Liver (tissue), 9 donors: Measurements from ENCODE around the gene MAIP1. TPM values are rescaled to one million over a fixed set of nuclear protein-coding genes. Genes with fewer than 3 reads are reported as not detected.

Source experiments
- DNase-seq: peaks from one replicate; pipeline ENCODE4 v3.0.0-alpha.2; 2017; ENCODE audit warnings: low spot score
- H3K27ac ChIP-seq, 2 donors: one replicate each; pipeline ENCODE4 v1.7.0; 2013; ENCODE audit warnings: inconsistent platforms in 2 of 2, low read length in 2 of 2, control low read depth in 1 of 2, low read depth in 1 of 2, mild to moderate bottlenecking in 1 of 2
- H3K27me3 ChIP-seq, 4 donors: one replicate each; pipeline versions ENCODE4 v1.6.1 to v1.7.0; 2013; ENCODE audit warnings: low read length in 3 of 4, inconsistent platforms in 1 of 4, mild to moderate bottlenecking in 1 of 4, moderate library complexity in 1 of 4; ENCODE audit not compliant: control insufficient read depth in 4 of 4, insufficient read depth in 4 of 4
- H3K36me3 ChIP-seq, 4 donors: one replicate each; pipeline versions ENCODE4 v1.6.1 to v1.7.0; 2013; ENCODE audit warnings: low read length in 3 of 4, mild to moderate bottlenecking in 3 of 4, low read depth in 1 of 4, moderate library complexity in 1 of 4; ENCODE audit not compliant: control insufficient read depth in 4 of 4, insufficient read depth in 3 of 4
- H3K4me1 ChIP-seq, 4 donors: one replicate each; pipeline versions ENCODE4 v1.6.1 to v1.7.0; 2013; ENCODE audit warnings: low read length in 3 of 4, mild to moderate bottlenecking in 3 of 4, moderate library complexity in 1 of 4; ENCODE audit not compliant: control insufficient read depth in 4 of 4, insufficient read depth in 4 of 4
- H3K4me3 ChIP-seq, 3 donors: one replicate each; pipeline versions ENCODE4 v1.6.1 to v1.7.0; 2013; ENCODE audit warnings: low read length in 3 of 3, control low read depth in 1 of 3, low read depth in 1 of 3, mild to moderate bottlenecking in 1 of 3
- H3K9ac ChIP-seq, 2 donors: one replicate each; pipeline ENCODE4 v1.7.0; 2013; ENCODE audit warnings: low read length in 2 of 2, mild to moderate bottlenecking in 2 of 2, moderate library complexity in 2 of 2, control low read depth in 1 of 2, low read depth in 1 of 2
- H3K9me3 ChIP-seq, 4 donors: one replicate each; pipeline versions ENCODE4 v1.6.1 to v1.7.0; 2013; ENCODE audit warnings: low read length in 3 of 4; ENCODE audit not compliant: control insufficient read depth in 4 of 4
- ATF3 ChIP-seq: IDR thresholded peaks from 2 replicates; pipeline ENCODE4 v1.6.1; 2016; ENCODE audit warnings: antibody characterized with exemption
- CTCF ChIP-seq: fragments of 150-350 bp; IDR thresholded peaks from 2 replicates; pipeline ENCODE4 v1.5.1; 2017; ENCODE audit warnings: improper control_type of control experiment, low read depth, low read length; ENCODE audit not compliant: missing input control
- EGR1 ChIP-seq, 2 donors: IDR thresholded peaks; 2 replicates each; pipeline ENCODE4 v1.6.1; 2016 to 2018; ENCODE audit warnings: antibody characterized with exemption in 2 of 2, low read depth in 2 of 2
- FOXA1 ChIP-seq: IDR thresholded peaks from 2 replicates; pipeline ENCODE4 v1.6.1; 2016; ENCODE audit warnings: antibody characterized with exemption
- FOXA2 ChIP-seq: IDR thresholded peaks from 2 replicates; pipeline ENCODE4 v1.6.1; 2016; ENCODE audit warnings: antibody characterized with exemption
- GABPA ChIP-seq, 2 donors: IDR thresholded peaks in 1 of 2; conservative IDR thresholded peaks in 1 of 2; 2 replicates each; pipeline ENCODE4 v1.6.1; 2016; ENCODE audit warnings: antibody characterized with exemption in 2 of 2, mild to moderate bottlenecking in 1 of 2, moderate library complexity in 1 of 2
- HNF4A ChIP-seq, 2 donors: conservative IDR thresholded peaks; 2 replicates each; pipeline ENCODE4 v1.6.1; 2016; ENCODE audit warnings: antibody characterized with exemption in 2 of 2, mild to moderate bottlenecking in 2 of 2
- HNF4G ChIP-seq: IDR thresholded peaks from 2 replicates; pipeline ENCODE4 v1.6.1; 2016; ENCODE audit warnings: antibody characterized with exemption
- JUND ChIP-seq, 2 donors: IDR thresholded peaks; 2 replicates each; pipeline ENCODE4 v1.6.1; 2016; ENCODE audit warnings: antibody characterized with exemption in 2 of 2
- MAX ChIP-seq: IDR thresholded peaks from 2 replicates; pipeline ENCODE4 v1.6.1; 2016; ENCODE audit warnings: antibody characterized with exemption
- NR2F2 ChIP-seq: IDR thresholded peaks from 2 replicates; pipeline ENCODE4 v1.6.1; 2016; ENCODE audit warnings: antibody characterized with exemption
- RAD21 ChIP-seq, 2 donors: IDR thresholded peaks; 2 replicates each; pipeline ENCODE4 v1.6.1; 2016; ENCODE audit warnings: antibody characterized with exemption in 2 of 2, mild to moderate bottlenecking in 2 of 2
- REST ChIP-seq: IDR thresholded peaks from 2 replicates; pipeline ENCODE4 v1.6.1; 2016; ENCODE audit warnings: antibody characterized with exemption, mild to moderate bottlenecking
- TAF1 ChIP-seq: conservative IDR thresholded peaks from 2 replicates; pipeline ENCODE4 v1.6.1; 2016; ENCODE audit warnings: antibody characterized with exemption, mild to moderate bottlenecking
- YY1 ChIP-seq: IDR thresholded peaks from 2 replicates; pipeline ENCODE4 v1.6.1; 2016; ENCODE audit warnings: antibody characterized with exemption, mild to moderate bottlenecking
- ZBTB33 ChIP-seq: IDR thresholded peaks from 2 replicates; pipeline ENCODE4 v1.6.1; 2016; ENCODE audit warnings: antibody characterized with exemption
- WGBS: extraction: QIAGEN DNeasy Blood & Tissue Kit; methylation state at CpG from one replicate; pipeline ENCODE4 v1.1.7; 2013; 5-methylcytosine and 5-hydroxymethylcytosine counted together
- polyA plus RNA-seq, 2 donors: library from polyadenylated mRNA; stranded (reverse) in 1 of 2; unstranded in 1 of 2; fragments of 200-250 nt in 1 of 2; fragments of >200 nt in 1 of 2; fragmentation: Nextera tagmentation in 1 of 2; extraction: Ambion mirVana in 1 of 2; gene quantifications; one replicate each; pipeline versions ENCODE4 v1.2.1 to v1.2.3, GENCODE V29; 2013 to 2015
- total RNA-seq, 2 donors: library from RNA; depleted of rRNA; stranded (reverse); fragments of >200 nt; gene quantifications; one replicate each; pipeline ENCODE4 v1.2.3, GENCODE V29; 2014
- donor health status: healthy.
- donor health status: healthy.
- donor health status: healthy.
- donor health status: healthy.
- donor health status: healthy.

The MAIP1 gene
- total and polyA plus RNA-seq, 4 donors = 23.0 to 40.2 (median 28.6) TPM

- 68% methylated on average over 1 of the region's 1 CpG for WGBS
- Histone ChIP-seq H3K9ac (no peak overlapping the region), H3K27me3 (no peaks in the 10 kb centered on the region), H3K27ac (no peak overlapping the region), H3K4me1 (peaks cover 0 to 22% (median 7%) of the 10 kb centered on the region in 4 donors), H3K4me3 (no peak overlapping the region), H3K9me3 (no peaks in the 10 kb centered on the region), H3K36me3 (peaks cover 4 to 16% (median 13%) of the 10 kb centered on the region in 4 donors)
- TF ChIP-seq FOXA1 (no peak), GABPA (IDR thresholded peaks at IDR 0.05 in 1 of 2, conservative IDR thresholded peaks at IDR 0.05 in 1 of 2) (no peak), TAF1 (no peak), FOXA2 (no peak), ZBTB33 (no peak), YY1 (no peak), RAD21 (IDR thresholded peaks at IDR 0.05) (no peak), EGR1 (IDR thresholded peaks at IDR 0.05; ENCODE audit: low read depth in 2 of 2) (no peak), MAX (no peak), HNF4A (conservative IDR thresholded peaks at IDR 0.05) (no peak), CTCF (no peak), JUND (IDR thresholded peaks at IDR 0.05) (no peak), HNF4G (no peak), NR2F2 (no peak), REST (no peak), ATF3 (no peak)
- no peak for DNase-seq
Observed at GRCh38 chr2:199951023-199951422, 4.4 kb upstream of the MAIP1 start.

GRCh38 chr2:199955007-199955338 lies 409 bp upstream of the MAIP1 start:
- peak overlapping the region; percentile 92 to 93 for H3K27ac ChIP-seq
- peak; percentile 8 for TF ChIP-seq MAX
- TF ChIP-seq JUND (IDR thresholded peaks at IDR 0.05) = no peak

More at GRCh38 chr2:199955007-199955338, 409 bp upstream of the MAIP1 start:
- no peak for DNase-seq
- WGBS = under 1% methylated on average over 13 of the region's 13 CpGs
- peak overlapping the region; percentile 72 to 87 for H3K9ac ChIP-seq
- H3K4me3 ChIP-seq = peak overlapping the region; percentile 84 to 99 (median 96)
- no peaks in the 10 kb centered on the region for H3K9me3 ChIP-seq
- peaks cover 5 to 46% (median 27%) of the 10 kb centered on the region in 4 donors for H3K4me1 ChIP-seq
- peaks cover 6 to 11% (median 8%) of the 10 kb centered on the region in 4 donors for H3K36me3 ChIP-seq
- H3K27me3 ChIP-seq = no peaks in the 10 kb centered on the region
